SIG-M5 treated with dmso at 0.1 percent for 504 hours (cell line): ENCODE measurements around the gene MCL1.
"Not testable (repeated sequence)": the region's sequence is repeated elsewhere in the genome, so short reads cannot be mapped to it uniquely, and the experiment has no call there.

Experiments
- DNase-seq: peaks from one replicate; lab custom pipeline; 2025; ENCODE audit not compliant: unreplicated experiment; lab: John Stamatoyannopoulos, UW

Gene MCL1

DNA sequence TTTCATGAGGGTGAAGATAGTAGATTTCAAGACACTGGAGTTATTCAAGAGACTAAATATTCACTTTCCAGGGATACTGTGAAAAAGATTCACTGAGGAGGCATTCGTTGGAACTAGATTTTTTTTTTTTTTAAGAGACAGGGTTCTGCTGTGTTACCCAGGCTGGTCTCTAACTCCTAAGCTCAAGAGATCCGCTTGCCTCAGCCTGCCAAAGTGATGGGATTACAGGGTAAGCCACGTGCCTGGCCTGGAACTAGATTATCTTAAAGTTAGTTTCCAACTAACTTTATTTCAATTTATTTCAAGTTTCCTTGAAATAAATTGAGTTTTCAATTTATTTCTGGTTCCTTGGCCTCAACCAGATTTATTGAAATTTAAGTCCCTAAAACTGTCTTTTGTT lies 24.3 kb upstream of the MCL1 start:
- DNase-seq = no peak

DNA sequence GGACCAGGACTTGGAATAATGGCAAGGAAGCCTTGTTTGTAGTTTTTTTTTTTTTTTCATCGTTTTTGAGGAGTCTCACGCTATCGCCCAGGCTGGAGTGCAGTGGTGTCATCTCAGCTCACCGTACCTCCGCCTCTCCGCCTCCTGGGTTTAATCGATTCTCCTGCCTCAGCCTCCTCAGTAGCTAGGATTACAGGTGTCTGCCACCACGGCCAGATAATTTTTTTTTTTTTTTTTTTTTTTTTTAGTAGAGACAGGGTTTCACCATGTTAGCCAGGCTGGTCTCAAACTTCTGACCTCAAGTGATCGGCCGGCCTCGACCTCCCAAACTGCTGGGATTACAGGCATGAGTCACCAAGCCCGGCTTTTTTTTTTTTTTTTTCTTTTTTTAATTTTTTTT lies 23.0 kb upstream of the MCL1 start:
- not testable (repeated sequence) for DNase-seq

DNA sequence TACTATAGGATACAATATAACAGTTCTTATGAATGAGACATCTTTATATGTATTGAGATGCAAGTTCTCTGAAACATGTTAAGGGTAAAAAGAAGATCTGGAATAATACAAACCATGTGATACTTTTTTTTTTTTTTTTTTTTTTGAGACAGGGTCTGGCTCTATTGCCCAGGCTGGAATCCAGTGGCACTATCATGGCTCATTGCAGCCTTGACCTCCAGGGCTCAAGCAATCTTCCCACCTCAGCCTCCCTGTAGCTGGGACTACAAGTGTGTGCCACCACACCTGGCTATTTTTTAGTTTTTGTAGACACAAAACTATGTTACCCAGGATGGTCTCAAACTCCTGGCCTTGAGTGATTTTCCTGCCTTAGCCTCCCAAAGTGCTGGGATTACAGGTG lies 22.1 kb upstream of the MCL1 start:
- DNase-seq = no peak

DNA sequence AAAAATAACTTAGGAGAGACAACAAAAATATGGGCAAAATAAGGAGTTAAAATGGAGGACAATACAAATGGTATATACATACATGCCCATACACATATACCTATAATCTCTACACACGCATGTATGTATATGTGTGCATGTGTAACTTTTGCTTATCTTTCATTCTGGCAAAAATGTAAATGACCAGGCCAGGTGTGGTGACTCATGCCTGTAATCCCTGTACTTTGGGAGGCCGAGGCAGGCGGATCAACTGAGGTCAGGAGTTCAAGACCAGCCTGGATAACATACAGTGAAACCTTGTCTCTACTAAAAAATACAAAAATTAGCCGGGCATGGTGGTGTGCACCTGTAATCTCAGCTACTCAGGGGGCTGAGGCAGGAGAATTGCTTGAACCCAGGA lies 18.9 kb upstream of the MCL1 start:
- DNase-seq = not testable (repeated sequence)

DNA sequence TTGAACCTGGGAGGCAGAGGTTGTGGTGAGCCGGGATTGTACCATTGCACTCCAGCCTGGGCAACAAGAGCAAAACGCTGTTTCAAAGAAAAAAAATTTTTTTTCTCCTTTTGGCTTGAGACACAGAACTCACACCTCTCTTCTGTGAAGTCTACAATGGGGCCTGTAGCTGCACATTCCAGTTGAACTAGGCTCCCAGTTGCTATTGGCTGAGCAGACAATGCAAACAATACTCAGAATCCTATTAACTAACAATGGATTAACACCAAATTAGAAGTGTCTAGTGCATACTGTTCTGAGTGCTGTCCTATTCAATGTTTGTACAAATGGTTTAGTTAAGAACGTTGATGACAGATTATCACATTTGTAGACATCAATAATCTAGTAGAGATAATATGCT lies 17.6 kb upstream of the MCL1 start:
- DNase-seq = no peak

DNA sequence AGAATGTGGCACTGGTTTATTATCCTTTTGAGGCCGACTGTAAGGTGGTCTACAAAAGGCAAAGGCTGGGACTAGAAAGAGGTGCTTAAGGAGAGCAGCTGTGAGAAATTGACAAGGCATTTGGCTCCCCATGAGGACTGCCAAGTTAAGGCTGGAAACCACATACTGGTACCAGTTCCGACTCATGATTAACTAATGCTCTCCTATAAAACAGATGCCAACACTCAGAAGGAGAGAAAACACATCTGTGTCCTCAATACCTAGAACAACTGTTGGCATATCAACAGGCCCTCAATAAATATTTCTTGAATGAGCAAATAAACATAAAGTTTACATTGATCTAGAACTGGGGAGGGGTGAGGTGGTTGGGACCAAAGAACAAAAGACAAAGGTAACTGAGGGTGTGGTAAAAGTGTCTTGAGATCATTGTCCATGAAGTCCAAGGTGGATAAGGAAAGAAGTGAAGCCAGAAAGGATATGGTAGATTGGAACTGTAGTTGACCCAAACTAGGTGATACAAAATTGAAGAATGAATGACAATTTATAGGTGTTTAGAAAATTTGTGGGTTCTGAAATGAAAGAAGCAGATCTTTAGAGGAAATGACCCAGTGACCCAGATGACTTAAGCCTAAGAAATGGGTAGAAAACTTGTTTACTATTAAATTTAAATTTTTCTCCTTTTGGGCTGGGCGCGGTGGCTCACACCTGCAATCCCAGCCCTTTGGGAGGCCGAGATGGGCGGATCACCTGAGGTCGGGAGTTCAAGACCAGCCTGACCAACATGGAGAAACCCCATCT lies 16.9 kb upstream of the MCL1 start:
- DNase-seq = no peak

DNA sequence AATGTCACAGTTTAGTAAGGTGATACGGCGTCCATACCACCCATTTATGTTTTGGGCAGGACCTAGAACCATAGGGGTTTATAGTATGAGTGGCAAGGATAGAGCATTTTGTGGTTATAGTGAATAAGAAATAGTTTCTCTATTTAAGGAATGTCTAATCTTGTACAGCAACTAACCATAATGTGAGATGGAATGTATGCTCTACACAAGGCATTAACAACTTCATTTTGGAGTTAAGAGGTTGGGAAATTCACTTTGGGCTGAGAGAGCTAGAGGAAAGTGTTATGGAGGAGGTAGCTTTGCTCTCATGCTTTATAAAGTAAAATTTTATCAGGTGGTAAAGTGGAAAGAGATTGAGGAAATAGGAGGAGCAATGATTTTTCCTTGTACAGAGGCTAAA lies 3.0 kb upstream of the MCL1 start:
- no peak for DNase-seq

DNA sequence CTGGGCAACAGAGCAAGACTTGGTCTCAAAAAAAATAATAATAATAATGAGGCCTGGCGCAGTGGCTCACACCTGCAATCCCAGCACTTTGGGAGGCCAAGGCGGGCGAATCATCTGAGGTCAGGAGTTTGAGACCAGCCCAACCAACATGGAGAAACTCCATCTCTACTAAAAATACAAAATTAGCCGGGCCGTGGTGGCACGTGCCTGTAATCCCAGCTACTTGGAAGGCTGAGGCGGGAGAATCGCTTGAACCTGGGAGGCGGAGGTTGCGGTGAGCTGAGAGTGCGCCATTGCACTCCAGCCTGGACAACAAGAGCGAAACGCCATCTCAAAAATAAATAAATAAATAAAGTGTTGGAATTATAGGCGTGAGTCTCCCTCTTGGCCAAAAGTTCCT lies 2.6 kb upstream of the MCL1 start:
- not testable (repeated sequence) for DNase-seq

DNA sequence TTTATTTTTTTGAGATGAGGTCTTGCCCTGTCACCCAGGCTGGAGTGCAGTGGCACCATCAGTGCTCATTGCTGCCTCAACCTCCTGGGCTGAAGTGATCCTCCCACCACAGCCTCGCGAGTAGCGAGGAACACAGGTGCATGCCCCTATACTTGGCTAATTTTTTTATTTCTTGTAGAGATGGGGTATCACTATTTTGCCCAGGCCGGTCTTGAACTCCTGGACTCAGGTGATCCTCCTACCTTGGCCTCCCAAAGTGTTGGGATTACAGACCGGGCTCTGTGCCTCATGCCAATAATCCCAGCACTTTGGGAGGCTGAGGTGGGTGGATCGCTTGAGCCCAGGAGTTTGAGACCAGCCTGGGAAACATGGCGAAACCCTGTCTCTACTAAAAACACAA lies 2.0 kb upstream of the MCL1 start:
- DNase-seq = not testable (repeated sequence)

DNA sequence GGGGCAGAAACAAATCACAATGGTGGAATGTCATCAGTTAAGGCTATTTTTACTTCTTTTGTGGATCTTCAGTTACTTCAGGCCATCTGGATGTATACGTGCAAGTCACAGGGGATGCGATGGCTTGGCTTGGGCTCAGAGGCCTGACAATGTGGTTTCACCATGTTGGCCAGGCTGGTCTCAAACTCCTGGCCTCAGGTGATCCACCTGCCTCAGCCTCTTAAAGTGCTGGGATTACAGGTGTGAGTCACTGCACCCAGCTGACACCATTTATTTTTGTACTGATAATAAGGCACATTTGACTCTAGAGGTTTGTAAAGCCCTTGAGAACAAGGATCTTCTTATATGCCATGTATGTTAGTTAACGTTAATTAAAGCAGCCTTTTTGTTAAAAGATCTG lies 1.6 kb upstream of the MCL1 start:
- not testable (repeated sequence) for DNase-seq

DNA sequence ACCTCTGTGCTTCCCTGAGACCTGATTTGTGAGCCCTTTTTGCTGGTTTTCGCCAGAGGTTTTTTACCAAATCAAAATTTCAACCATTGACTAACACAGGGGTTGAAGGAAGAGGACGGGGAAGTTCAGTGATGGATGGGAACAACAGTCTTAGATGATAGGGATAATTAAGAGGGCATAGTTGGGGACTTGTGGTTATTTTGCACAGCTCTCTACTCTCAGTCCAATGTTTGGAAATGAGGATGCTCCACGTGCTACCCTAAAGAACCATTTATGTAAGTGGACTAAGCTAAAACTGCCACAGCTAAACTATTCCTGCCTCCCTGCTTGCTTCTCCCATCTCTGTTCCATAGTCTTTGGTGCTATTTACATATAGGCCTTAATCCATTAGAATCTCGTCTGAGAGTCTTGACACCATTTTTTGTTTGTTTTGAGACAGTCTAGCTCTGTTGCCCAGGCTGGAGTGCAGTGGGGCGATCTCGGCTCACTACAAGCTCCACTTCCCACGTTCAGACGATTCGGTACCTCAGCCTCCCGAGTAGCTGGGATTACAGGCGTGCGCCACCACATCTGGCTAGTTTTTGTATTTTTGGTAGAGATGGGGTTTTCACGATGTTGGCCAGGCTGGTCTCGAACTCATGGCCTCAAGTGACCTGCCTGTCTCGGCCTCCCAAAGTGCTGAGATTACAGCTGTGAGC lies 684 bp upstream of the MCL1 start:
- no peak for DNase-seq

DNA sequence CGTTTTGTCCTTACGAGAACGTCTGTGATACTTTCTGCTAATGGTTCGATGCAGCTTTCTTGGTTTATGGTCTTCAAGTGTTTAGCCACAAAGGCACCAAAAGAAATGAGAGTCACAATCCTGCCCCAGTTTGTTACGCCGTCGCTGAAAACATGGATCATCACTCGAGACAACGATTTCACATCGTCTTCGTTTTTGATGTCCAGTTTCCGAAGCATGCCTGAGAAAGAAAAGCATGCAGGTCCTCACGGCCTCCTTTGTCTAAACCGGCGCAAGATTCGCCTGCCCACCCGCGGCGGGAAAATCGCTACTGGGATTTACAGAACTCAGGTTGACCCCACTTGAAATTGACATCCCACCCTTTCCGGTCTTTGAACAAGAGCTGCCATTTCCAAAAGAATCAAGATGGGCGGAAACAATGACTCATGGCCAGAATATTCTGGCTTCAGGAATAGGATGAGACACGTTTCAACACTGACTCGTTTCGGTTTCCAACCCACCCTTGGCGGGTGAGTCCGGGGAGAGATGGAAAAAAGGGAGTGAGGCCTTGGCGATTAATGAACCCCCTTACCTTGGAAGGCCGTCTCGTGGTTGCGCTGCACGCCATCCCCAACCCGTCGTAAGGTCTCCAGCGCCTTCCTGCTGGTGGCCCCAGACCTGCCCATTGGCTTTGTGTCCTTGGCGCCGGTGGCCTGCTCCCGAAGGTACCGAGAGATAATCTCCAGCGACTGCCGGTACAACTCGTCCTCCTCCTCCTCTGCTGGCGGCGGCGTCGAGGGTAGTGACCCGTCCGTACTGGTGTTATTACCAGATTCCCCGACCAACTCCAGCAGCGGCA lies 919 bp downstream of the MCL1 start:
- DNase-seq = peak; percentile 87

DNA sequence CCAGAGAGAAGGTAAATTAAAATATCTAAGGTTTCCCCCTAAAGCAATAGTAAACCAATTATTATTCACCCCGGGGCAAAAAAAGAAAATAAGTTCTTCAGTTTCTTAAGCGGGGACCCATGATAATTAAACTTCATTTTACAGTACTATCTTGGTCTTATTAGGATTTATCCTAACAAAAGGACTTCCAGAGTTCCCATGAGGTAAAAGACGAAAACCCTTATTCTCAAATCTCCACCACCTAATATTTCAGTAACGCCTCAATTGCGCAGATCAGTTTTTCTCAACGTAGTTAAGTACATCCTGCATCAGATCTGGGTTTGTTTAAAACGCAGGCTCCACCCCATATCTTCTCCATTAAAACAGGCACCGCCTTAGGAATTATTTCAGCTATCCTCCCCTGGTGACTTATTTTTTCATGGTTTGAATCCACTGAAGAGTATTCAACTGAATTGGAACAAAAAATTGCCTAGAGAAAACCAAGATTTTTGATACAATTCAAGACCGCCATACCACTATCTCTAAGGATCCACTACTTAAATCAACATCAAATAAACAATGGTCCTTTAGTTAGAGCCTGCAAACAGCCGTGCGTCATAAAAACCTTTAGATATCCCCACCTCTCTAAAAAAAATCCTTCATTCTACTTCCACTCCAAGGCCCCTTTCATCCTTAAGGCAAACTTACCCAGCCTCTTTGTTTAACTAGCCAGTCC lies 1.7 kb downstream of the MCL1 start:
- peak; percentile 63 for DNase-seq

DNA sequence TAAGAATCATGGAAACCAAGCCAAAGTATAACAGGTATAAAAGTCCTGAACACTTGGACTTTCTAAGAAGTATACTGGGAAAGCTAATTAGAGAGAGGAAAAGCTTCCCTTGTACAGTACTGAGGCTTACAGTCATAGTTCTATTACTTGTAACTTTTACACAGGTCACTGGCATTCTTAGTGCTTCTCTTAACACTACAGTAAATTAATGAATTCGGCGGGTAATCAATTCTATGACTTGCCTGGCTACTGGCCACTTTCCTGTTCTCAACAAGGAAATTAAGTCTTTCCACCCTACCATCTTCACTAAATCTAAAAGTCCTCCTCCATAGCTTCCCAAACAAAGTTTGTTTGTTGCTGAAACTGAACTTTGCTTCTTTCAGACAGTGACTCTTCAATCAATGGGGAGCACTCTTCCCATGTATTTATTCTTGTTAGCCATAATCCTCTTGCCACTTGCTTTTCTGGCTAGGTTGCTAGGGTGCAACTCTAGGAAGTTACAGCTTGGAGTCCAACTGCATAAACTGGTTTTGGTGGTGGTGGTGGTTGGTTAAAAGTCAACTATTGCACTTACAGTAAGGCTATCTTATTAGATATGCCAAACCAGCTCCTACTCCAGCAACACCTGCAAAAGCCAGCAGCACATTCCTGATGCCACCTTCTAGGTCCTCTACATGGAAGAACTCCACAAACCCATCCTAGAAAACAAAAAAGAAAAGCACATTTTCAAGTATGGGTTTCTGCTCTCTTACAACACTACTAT lies 2.4 kb downstream of the MCL1 start:
- no peak for DNase-seq

DNA sequence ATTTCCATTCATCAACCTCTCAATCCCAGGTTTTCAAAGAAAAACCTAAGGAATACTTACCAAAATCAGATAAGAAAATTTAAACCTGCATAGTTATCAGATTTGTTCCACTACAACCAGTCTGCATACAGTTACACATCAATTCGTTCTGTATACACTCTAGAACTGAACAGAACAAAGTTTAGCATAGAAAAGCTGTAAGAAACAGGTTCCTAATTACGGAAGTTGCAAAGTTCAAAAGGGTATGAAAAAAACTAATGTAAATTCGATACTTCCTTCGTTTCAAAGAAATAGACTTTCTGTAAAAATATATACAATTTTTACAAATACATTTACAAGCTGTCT lies 3.1 kb downstream of the MCL1 start:
- no peak for DNase-seq

DNA sequence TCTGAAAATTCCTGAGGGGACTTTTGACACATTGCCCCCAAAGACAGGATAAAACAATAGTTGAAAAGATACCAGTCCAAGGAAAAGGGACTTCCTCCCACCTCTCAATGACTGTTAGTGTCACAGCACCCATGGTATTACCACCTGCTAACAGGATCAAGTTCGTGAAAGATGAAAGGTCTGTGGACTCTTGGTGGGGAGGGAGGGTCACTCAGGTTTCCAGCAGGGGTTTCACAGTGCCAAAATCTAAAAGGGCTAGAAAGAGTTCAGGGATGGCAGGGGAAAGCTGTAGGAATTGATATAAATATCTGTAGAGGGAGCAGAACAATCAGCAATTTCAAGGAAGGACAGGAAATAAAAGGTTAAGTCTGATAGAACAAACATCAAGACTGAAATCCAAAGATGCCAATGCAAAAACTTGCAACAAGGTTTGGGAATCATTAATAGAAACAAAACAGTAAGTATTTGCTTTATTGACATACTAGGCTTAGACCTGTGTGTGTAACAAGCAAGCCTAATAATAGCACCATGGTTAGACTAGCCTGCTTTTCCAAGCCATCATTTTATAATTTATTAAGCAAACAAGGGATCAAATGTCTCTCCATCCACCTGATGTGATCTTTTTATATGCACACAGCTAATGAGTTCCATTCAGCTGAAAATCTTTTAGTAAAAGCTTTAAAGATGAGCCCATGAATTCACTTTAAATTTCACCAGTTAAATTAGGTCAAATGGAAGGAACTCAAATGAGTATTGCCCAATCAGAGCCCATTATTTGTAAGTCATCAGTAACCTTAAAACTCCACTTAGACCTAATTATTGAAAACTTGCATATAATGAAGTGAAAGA lies 3.7 kb downstream of the MCL1 start:
- peak; percentile 47 for DNase-seq

DNA sequence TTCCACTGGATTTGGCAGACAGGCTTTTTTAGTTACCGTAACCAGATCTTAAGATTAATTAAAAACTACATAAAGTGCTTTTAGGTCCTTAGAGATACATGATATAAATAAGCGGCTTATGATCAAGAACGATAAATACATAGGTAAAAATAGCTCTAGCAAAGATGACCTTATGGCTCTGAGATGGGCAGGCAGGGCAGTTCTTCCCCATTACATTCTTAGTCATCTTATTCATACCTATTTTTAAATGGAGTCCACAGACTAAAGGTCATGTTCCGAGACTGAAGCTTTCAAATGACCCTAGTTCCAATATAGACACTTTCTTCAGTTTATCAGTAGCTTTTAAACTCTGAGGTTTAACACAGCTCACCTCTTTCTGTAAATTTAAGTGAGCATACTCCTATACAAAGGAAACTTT lies 4.3 kb downstream of the MCL1 start:
- DNase-seq = no peak

DNA sequence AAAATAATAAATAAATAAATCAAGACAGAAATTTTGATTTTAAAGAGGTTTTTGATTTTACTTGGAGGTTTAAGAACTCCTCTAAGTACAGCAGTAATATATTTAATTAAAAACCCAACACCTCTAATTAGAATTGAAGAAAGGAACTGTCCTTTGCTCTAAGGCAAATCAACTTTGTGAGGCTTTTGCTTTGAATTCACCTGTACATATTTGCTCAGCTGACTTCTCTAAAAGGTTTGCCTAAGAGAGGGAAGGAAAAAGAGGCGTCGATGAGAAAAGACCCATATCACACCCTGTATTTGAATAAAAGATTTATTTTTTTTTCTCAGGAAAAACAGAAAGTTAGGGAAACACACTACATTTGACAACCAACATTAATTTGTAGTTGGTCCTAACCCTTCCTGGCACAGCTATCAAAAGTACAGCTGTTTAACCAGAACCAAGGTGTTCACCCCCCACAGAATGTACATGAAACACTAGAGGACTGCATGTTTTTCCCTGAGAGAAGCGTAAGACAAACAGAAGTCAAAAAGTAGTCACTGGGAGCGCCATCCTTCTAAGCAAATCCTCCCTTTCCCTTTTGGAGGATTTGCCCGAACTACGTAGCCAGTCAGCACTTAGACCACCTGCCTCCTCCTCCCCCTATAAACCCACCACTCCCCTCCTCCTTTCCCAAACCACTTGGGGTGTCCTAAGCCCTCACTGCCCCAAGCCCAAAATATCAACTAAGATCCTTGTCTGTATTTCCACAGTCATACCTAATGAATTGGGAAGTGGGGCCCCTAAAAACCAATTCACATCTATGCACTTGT lies 4.9 kb downstream of the MCL1 start:
- no peak for DNase-seq

DNA sequence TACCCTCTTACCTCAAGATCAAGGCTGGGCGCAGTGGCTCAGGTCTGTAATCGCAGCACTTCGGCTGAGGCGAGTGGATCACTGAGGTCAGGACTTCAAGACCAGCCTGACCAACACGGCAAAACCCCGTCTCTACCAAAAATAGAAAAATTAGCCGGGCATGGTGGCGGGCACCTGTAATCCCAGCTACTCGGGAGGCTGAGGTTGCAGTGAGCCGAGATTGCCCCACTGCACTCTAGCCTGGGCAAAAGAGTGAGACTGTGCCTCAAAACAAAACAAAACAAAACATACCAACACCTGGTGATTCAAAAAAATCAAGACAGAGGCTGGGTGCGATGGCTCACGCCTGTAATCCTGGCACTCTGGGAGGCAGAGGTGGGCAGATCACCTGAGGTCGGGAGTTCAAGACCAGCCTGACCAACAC lies 5.8 kb downstream of the MCL1 start:
- not testable (repeated sequence) for DNase-seq
